HEK293 (cell line): Measurements from ENCODE around the gene MPPED1.

Source experiments
- CTCF ChIA-PET: fragments of 350-600 bp; formaldehyde crosslinking; extraction: SDS; loops from one replicate; lab custom pipeline; 2021; ENCODE audit warnings: antibody characterized with exemption; lab: Yijun Ruan, JAX
- POLR2A ChIA-PET: fragments of 300-600 bp; formaldehyde crosslinking; extraction: SDS; loops from one replicate; lab custom pipeline; 2020; ENCODE audit warnings: antibody characterized with exemption, inconsistent platforms; lab: Yijun Ruan, JAX
- H3K27ac ChIP-seq: fragments of 200-500 bp; sonication (Bioruptor generic); 2 replicates; pipeline ENCODE4 v1.5.1; 2014; ENCODE audit warnings: low read depth, low read length, control low read depth, inconsistent platforms; ENCODE audit errors: extremely low read depth
- H3K36me3 ChIP-seq, 2 experiments: fragments of 200-500 bp in 1 of 2; sonication (Bioruptor generic) in 1 of 2; 1 replicate in 1 of 2; 2 replicates in 1 of 2; pipeline ENCODE4 v1.5.1; 2014 to 2017; ENCODE audit warnings: inconsistent platforms in 2 of 2, low read length in 2 of 2; ENCODE audit not compliant: control insufficient read depth in 2 of 2, insufficient read depth in 1 of 2
- H3K4me1 ChIP-seq: fragments of 200-500 bp; sonication (Bioruptor generic); 2 replicates; pipeline ENCODE4 v1.5.1; 2014; ENCODE audit warnings: mild to moderate bottlenecking, low read length, inconsistent platforms; ENCODE audit not compliant: control insufficient read depth, insufficient read depth
- H3K4me3 ChIP-seq: 2 replicates; pipeline ENCODE4 v1.5.1; 2011; ENCODE audit warnings: low read depth, mild to moderate bottlenecking, control low read depth, low read length, moderate library complexity
- H3K9me3 ChIP-seq: fragments of 200-500 bp; sonication (Bioruptor generic); 2 replicates; pipeline ENCODE4 v1.5.1; 2014; ENCODE audit warnings: low read depth, low read length, inconsistent platforms; ENCODE audit not compliant: control insufficient read depth, insufficient read depth
- PRDM1 ChIP-seq: fragments of 450-650 bp; formaldehyde crosslinking; IDR thresholded peaks from 2 replicates; pipeline ENCODE4; 2016; ENCODE audit warnings: missing biosample characterization, missing genetic modification characterization
- SP3 ChIP-seq: fragments of 450-650 bp; formaldehyde crosslinking; IDR thresholded peaks from 2 replicates; pipeline ENCODE4 v1.5.1; 2016; ENCODE audit warnings: missing biosample characterization, missing genetic modification characterization
- YY2 ChIP-seq: fragments of 450-650 bp; formaldehyde crosslinking; IDR thresholded peaks from 2 replicates; pipeline ENCODE4 v1.5.1; 2016; ENCODE audit warnings: missing biosample characterization, missing genetic modification characterization
- ZBTB1 ChIP-seq: fragments of 450-650 bp; formaldehyde crosslinking; IDR thresholded peaks from 2 replicates; pipeline ENCODE4 v1.5.1; 2016; ENCODE audit warnings: missing biosample characterization, missing genetic modification characterization
- ZFP69B ChIP-seq: fragments of 450-650 bp; formaldehyde crosslinking; IDR thresholded peaks from 2 replicates; pipeline ENCODE4 v1.5.1; 2016; ENCODE audit warnings: missing biosample characterization, missing genetic modification characterization
- ZNF155 ChIP-seq: fragments of 450-650 bp; formaldehyde crosslinking; IDR thresholded peaks from 2 replicates; pipeline ENCODE4 v1.5.1; 2016; ENCODE audit warnings: missing biosample characterization, missing genetic modification characterization
- ZNF266 ChIP-seq: fragments of 450-650 bp; formaldehyde crosslinking; IDR thresholded peaks from 2 replicates; pipeline ENCODE4 v1.5.1; 2016; ENCODE audit warnings: missing biosample characterization, missing genetic modification characterization, low read depth
- ZNF341 ChIP-seq: fragments of 450-650 bp; formaldehyde crosslinking; IDR thresholded peaks from 2 replicates; pipeline ENCODE4; 2016; ENCODE audit warnings: low read depth, missing biosample characterization, missing genetic modification characterization
- ZNF416 ChIP-seq: fragments of 450-650 bp; formaldehyde crosslinking; IDR thresholded peaks from 2 replicates; pipeline ENCODE4 v1.5.1; 2016; ENCODE audit warnings: missing biosample characterization, missing genetic modification characterization
- ZNF473 ChIP-seq: fragments of 450-650 bp; formaldehyde crosslinking; IDR thresholded peaks from 2 replicates; pipeline ENCODE4 v1.5.1; 2017; ENCODE audit warnings: missing biosample characterization, missing genetic modification characterization
- ZNF48 ChIP-seq: fragments of 450-650 bp; formaldehyde crosslinking; IDR thresholded peaks from 2 replicates; pipeline ENCODE4 v1.5.1; 2016; ENCODE audit warnings: missing biosample characterization, missing genetic modification characterization
- ZNF510 ChIP-seq: fragments of 450-650 bp; formaldehyde crosslinking; IDR thresholded peaks from 2 replicates; pipeline ENCODE4 v1.5.1; 2018; ENCODE audit warnings: mild to moderate bottlenecking, missing genetic modification characterization, missing biosample characterization; ENCODE audit not compliant: insufficient replicate concordance
- ZNF76 ChIP-seq: fragments of 450-650 bp; formaldehyde crosslinking; IDR thresholded peaks from 2 replicates; pipeline ENCODE4; 2016; ENCODE audit warnings: low read depth, missing biosample characterization, missing genetic modification characterization, borderline replicate concordance
- TF ChIP-seq, protein P1 (sequence below): fragments of 450-650 bp; IDR thresholded peaks from 2 replicates; pipeline ENCODE4 v1.5.1; 2018; ENCODE audit warnings: missing biosample characterization, mild to moderate bottlenecking, missing genetic modification characterization
- TF ChIP-seq, protein P2 (sequence below): fragments of 450-650 bp; formaldehyde crosslinking; IDR thresholded peaks from 2 replicates; pipeline ENCODE4 v1.5.1; 2016; ENCODE audit warnings: missing biosample characterization, missing genetic modification characterization
- TF ChIP-seq, protein P3 (sequence below): fragments of 450-650 bp; formaldehyde crosslinking; IDR thresholded peaks from 2 replicates; pipeline ENCODE4 v1.5.1; 2017; ENCODE audit warnings: missing biosample characterization, missing genetic modification characterization
- TF ChIP-seq, protein P4 (sequence below): fragments of 450-650 bp; formaldehyde crosslinking; IDR thresholded peaks from 2 replicates; pipeline ENCODE4; 2016; ENCODE audit warnings: missing biosample characterization, missing genetic modification characterization
- TF ChIP-seq, protein P5 (sequence below): fragments of 450-650 bp; IDR thresholded peaks from 2 replicates; pipeline ENCODE4 v1.5.1; 2018; ENCODE audit warnings: missing biosample characterization, missing genetic modification characterization
- TF ChIP-seq, protein P6 (sequence below): fragments of 450-650 bp; formaldehyde crosslinking; IDR thresholded peaks from 2 replicates; pipeline ENCODE4 v1.5.1; 2016; ENCODE audit warnings: missing biosample characterization, missing genetic modification characterization, low read depth
- TF ChIP-seq, protein P7 (sequence below): fragments of 450-650 bp; formaldehyde crosslinking; IDR thresholded peaks from 2 replicates; pipeline ENCODE4 v1.5.1; 2016; ENCODE audit warnings: missing biosample characterization, missing genetic modification characterization

MPPED1 gene

DNA sequence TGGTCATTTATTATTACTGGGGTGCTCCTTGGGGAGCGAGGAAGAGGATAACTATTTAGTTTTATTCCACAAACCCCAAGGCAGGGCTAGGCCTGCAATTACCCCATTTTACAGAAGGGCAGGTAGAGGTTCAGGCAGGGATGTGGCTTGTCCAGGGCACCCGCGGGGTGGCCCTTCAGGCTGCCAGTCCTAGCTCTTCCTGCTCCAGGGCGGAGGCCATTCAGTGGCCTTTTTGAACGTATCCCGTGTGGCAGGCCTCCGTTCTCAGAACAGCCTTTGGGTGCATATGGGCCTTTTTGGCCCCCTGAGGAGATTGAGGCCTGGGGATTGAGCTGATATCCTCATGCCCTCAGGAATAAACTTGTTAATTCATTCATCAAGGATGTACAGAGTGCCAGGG, 66.2 kb downstream of the MPPED1 start:
- H3K27ac ChIP-seq = no peak overlapping the region
- no peak overlapping the region for H3K4me3 ChIP-seq
- H3K4me1 ChIP-seq = no peaks in the 10 kb centered on the region
- CTCF ChIA-PET = interaction anchor here (0.6 to 0.8 kb wide), 2 partner anchors 25 to 92 kb away, joined by 3 to 4 read pairs; no protein-coding TSS in a partner anchor
- POLR2A ChIA-PET = no interaction called here
- TF ChIP-seq ZNF416 (tag by site-specific recombination) = no peak
- TF ChIP-seq ZNF48 (tag by site-specific recombination) = no peak
- TF ChIP-seq ZNF510 (tag by site-specific recombination) = no peak
- TF ChIP-seq ZNF266 = no peak
- no peak for TF ChIP-seq ZNF155 (tag by site-specific recombination)
- no peak for TF ChIP-seq ZNF473 (tag by site-specific recombination)
- no peak for TF ChIP-seq ZFP69B (tag by site-specific recombination)
- TF ChIP-seq, protein P1, sequence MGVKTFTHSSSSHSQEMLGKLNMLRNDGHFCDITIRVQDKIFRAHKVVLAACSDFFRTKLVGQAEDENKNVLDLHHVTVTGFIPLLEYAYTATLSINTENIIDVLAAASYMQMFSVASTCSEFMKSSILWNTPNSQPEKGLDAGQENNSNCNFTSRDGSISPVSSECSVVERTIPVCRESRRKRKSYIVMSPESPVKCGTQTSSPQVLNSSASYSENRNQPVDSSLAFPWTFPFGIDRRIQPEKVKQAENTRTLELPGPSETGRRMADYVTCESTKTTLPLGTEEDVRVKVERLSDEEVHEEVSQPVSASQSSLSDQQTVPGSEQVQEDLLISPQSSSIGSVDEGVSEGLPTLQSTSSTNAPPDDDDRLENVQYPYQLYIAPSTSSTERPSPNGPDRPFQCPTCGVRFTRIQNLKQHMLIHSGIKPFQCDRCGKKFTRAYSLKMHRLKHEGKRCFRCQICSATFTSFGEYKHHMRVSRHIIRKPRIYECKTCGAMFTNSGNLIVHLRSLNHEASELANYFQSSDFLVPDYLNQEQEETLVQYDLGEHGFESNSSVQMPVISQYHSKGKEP (tag by site-specific recombination) = no peak
- TF ChIP-seq, protein P2, sequence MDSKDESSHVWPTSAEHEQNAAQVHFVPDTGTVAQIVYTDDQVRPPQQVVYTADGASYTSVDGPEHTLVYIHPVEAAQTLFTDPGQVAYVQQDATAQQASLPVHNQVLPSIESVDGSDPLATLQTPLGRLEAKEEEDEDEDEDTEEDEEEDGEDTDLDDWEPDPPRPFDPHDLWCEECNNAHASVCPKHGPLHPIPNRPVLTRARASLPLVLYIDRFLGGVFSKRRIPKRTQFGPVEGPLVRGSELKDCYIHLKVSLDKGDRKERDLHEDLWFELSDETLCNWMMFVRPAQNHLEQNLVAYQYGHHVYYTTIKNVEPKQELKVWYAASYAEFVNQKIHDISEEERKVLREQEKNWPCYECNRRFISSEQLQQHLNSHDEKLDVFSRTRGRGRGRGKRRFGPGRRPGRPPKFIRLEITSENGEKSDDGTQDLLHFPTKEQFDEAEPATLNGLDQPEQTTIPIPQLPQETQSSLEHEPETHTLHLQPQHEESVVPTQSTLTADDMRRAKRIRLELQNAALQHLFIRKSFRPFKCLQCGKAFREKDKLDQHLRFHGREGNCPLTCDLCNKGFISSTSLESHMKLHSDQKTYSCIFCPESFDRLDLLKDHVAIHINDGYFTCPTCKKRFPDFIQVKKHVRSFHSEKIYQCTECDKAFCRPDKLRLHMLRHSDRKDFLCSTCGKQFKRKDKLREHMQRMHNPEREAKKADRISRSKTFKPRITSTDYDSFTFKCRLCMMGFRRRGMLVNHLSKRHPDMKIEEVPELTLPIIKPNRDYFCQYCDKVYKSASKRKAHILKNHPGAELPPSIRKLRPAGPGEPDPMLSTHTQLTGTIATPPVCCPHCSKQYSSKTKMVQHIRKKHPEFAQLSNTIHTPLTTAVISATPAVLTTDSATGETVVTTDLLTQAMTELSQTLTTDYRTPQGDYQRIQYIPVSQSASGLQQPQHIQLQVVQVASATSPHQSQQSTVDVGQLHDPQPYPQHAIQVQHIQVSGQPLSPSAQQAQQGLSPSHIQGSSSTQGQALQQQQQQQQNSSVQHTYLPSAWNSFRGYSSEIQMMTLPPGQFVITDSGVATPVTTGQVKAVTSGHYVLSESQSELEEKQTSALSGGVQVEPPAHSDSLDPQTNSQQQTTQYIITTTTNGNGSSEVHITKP = no peak
- no peak for TF ChIP-seq PRDM1 (tag by site-specific recombination)
- no peak for TF ChIP-seq ZNF76 (tag by site-specific recombination)
- TF ChIP-seq, protein P3, sequence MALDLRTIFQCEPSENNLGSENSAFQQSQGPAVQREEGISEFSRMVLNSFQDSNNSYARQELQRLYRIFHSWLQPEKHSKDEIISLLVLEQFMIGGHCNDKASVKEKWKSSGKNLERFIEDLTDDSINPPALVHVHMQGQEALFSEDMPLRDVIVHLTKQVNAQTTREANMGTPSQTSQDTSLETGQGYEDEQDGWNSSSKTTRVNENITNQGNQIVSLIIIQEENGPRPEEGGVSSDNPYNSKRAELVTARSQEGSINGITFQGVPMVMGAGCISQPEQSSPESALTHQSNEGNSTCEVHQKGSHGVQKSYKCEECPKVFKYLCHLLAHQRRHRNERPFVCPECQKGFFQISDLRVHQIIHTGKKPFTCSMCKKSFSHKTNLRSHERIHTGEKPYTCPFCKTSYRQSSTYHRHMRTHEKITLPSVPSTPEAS (tag by site-specific recombination) = no peak
- TF ChIP-seq ZNF341 = no peak
- no peak for TF ChIP-seq SP3 (tag by site-specific recombination)
- no peaks in the 10 kb centered on the region for H3K36me3 ChIP-seq
- H3K9me3 ChIP-seq = no peaks in the 10 kb centered on the region

DNA sequence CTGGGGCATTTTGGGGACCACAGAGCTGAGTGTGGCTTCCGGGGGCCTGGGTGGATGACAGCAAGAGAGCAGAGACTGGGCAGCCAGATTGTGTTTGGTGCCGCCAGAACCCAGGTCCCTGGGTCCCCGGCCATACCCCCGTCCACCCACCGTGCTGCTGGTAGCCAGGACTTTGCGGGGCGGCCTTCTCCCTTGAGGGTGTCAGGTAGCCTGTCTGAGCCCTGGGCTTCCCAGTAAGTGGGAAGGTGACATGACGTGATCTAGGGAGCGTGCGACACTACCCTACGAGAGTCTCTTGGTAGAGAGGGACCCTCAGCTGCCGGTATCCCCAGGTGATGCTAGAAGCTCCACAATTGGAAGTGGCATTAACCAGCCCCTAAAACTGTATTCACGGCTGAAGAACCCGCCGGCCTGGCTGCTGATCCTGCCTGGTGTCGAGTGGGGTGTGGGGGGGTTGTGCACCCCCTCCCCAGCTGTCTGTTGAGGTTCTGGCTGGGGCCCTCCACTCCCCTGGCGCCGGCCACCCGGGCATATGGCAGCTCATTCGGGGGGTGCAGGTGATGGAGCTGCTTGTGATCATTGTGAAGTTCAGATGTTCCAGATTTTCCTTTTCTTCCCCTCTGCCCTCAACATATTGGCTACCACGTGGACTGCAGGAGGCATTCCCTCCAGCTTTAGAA, 66.9 kb downstream of the MPPED1 start:
- H3K27ac ChIP-seq = no peak overlapping the region
- H3K4me1 ChIP-seq = no peaks in the 10 kb centered on the region
- POLR2A ChIA-PET = no interaction called here
- no peaks in the 10 kb centered on the region for H3K36me3 ChIP-seq
- CTCF ChIA-PET = interaction anchor here (0.6 kb wide), 1 partner anchor 24 kb away, joined by 4 read pairs; no protein-coding TSS in a partner anchor
- no peak overlapping the region for H3K4me3 ChIP-seq
- H3K9me3 ChIP-seq = no peaks in the 10 kb centered on the region
- TF ChIP-seq, protein P1 (tag by site-specific recombination) = no peak
- TF ChIP-seq YY2 = no peak
- TF ChIP-seq ZBTB1 (tag by site-specific recombination) = no peak
- TF ChIP-seq, protein P4, sequence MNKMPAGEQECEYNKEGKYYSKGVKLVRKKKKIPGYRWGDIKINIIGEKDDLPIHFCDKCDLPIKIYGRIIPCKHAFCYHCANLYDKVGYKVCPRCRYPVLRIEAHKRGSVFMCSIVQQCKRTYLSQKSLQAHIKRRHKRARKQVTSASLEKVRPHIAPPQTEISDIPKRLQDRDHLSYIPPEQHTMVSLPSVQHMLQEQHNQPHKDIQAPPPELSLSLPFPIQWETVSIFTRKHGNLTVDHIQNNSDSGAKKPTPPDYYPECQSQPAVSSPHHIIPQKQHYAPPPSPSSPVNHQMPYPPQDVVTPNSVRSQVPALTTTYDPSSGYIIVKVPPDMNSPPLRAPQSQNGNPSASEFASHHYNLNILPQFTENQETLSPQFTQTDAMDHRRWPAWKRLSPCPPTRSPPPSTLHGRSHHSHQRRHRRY = no peak
- TF ChIP-seq, protein P5, sequence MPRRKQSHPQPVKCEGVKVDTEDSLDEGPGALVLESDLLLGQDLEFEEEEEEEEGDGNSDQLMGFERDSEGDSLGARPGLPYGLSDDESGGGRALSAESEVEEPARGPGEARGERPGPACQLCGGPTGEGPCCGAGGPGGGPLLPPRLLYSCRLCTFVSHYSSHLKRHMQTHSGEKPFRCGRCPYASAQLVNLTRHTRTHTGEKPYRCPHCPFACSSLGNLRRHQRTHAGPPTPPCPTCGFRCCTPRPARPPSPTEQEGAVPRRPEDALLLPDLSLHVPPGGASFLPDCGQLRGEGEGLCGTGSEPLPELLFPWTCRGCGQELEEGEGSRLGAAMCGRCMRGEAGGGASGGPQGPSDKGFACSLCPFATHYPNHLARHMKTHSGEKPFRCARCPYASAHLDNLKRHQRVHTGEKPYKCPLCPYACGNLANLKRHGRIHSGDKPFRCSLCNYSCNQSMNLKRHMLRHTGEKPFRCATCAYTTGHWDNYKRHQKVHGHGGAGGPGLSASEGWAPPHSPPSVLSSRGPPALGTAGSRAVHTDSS (tag by site-specific recombination) = no peak
- TF ChIP-seq, protein P6, sequence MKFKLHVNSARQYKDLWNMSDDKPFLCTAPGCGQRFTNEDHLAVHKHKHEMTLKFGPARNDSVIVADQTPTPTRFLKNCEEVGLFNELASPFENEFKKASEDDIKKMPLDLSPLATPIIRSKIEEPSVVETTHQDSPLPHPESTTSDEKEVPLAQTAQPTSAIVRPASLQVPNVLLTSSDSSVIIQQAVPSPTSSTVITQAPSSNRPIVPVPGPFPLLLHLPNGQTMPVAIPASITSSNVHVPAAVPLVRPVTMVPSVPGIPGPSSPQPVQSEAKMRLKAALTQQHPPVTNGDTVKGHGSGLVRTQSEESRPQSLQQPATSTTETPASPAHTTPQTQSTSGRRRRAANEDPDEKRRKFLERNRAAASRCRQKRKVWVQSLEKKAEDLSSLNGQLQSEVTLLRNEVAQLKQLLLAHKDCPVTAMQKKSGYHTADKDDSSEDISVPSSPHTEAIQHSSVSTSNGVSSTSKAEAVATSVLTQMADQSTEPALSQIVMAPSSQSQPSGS = no peak
- TF ChIP-seq, protein P7, sequence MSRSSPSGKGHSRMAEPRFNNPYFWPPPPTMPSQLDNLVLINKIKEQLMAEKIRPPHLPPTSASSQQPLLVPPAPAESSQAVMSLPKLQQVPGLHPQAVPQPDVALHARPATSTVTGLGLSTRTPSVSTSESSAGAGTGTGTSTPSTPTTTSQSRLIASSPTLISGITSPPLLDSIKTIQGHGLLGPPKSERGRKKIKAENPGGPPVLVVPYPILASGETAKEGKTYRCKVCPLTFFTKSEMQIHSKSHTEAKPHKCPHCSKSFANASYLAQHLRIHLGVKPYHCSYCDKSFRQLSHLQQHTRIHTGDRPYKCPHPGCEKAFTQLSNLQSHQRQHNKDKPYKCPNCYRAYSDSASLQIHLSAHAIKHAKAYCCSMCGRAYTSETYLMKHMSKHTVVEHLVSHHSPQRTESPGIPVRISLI (tag by site-specific recombination) = no peak
